HCT116 (cell line): Measurements from ENCODE around the gene TMEM9B. TPM values are rescaled to one million over a fixed set of nuclear protein-coding genes. Genes with fewer than 3 reads are reported as not detected.

Experiments used
- ATAC-seq: fragments of 200-7000 bp; cut with Tn5 transposase; 2 replicates; pipeline ENCODE4 v1.9.1; 2020; ENCODE audit warnings: mild to moderate bottlenecking, moderate library complexity
- BruUV-seq: library from RNA; stranded (reverse); fragments of 400-500 nt; replicated peaks from 2 replicates; lab custom pipeline; 2021; lab: Mats Ljungman, UMichigan
- CTCF ChIA-PET: fragments of 300-600 bp; sonication (Branson Sonifier 250); formaldehyde crosslinking; loops from one replicate; lab custom pipeline; 2021; ENCODE audit warnings: antibody characterized with exemption; lab: Charles Lee
- POLR2A ChIA-PET: fragments of 300-600, 350-600 bp; sonication (Branson Sonifier 250); formaldehyde crosslinking; loops from one replicate; lab custom pipeline; 2021; ENCODE audit warnings: antibody characterized with exemption; lab: Charles Lee
- RAD21 ChIA-PET, 2 experiments: fragments of 300-600 bp; sonication (Branson Sonifier 250); formaldehyde crosslinking; loops; one replicate each; lab custom pipeline; 2023; ENCODE audit warnings: low total read pairs in 2 of 2; ENCODE audit not compliant: uncharacterized antibody in 2 of 2, unreplicated experiment in 2 of 2, low non-redundant PET in 1 of 2; lab: Charles Lee
- DNase-seq: peaks from one replicate; pipeline ENCODE4 v3.0.0-alpha.2; 2010; ENCODE audit warnings: low read depth, low spot score
- H2AFZ ChIP-seq: fragments of 200-600 bp; shearing (Covaris generic), sonication (generic); 2 replicates; pipeline ENCODE4 v1.6.1; 2017; ENCODE audit warnings: low read depth, mixed run types, mixed read lengths, antibody characterized with exemption, low read length; ENCODE audit not compliant: poor library complexity, severe bottlenecking
- H3K27ac ChIP-seq: 2 replicates; pipeline ENCODE4 v1.5.1; 2012; ENCODE audit warnings: low read depth, low read length
- H3K27me3 ChIP-seq: fragments of 200-600 bp; sonication (generic); 2 replicates; pipeline ENCODE4 v1.6.1; 2016; ENCODE audit warnings: mixed run types, low read length, mixed read lengths; ENCODE audit not compliant: insufficient read depth
- H3K36me3 ChIP-seq, 2 experiments: fragments of 200-500 bp in 1 of 2; fragments of 200-600 bp in 1 of 2; sonication (Bioruptor generic) in 1 of 2; sonication (generic) in 1 of 2; 2 replicates each; pipeline versions ENCODE4 v1.5.1 to v1.6.1; 2014 to 2016; ENCODE audit warnings: low read length in 2 of 2, inconsistent platforms in 1 of 2, mixed read lengths in 1 of 2, mixed run types in 1 of 2; ENCODE audit not compliant: insufficient read depth in 2 of 2, control insufficient read depth in 1 of 2
- H3K4me1 ChIP-seq, 2 experiments: fragments of 200-600 bp in 1 of 2; sonication (generic) in 1 of 2; 2 replicates each; pipeline versions ENCODE4 v1.5.1 to v1.6.1; 2012 to 2017; ENCODE audit warnings: low read length in 2 of 2, inconsistent platforms in 1 of 2, mild to moderate bottlenecking in 1 of 2, mixed read lengths in 1 of 2, mixed run types in 1 of 2, moderate library complexity in 1 of 2; ENCODE audit not compliant: insufficient read depth in 2 of 2, control insufficient read depth in 1 of 2
- H3K4me2 ChIP-seq: fragments of 200-600 bp; sonication (generic); 2 replicates; pipeline ENCODE4 v1.6.1; 2017; ENCODE audit warnings: mixed run types, low read length, mixed read lengths
- H3K4me3 ChIP-seq, 2 experiments: fragments of 200-600 bp in 1 of 2; sonication (generic) in 1 of 2; replicated peaks in 1 of 2; 2 replicates each; pipeline ENCODE4 v1.5.1; 2011 to 2016; ENCODE audit warnings: low read length in 2 of 2, control low read depth in 1 of 2, low read depth in 1 of 2, mild to moderate bottlenecking in 1 of 2, mixed read lengths in 1 of 2, mixed run types in 1 of 2
- H3K79me2 ChIP-seq: fragments of 200-600 bp; sonication (generic); 2 replicates; pipeline ENCODE4 v1.6.1; 2017; ENCODE audit warnings: mild to moderate bottlenecking, mixed run types, low read length, moderate library complexity, mixed read lengths; ENCODE audit not compliant: insufficient read depth
- H3K9ac ChIP-seq: fragments of 200-600 bp; sonication (generic); 2 replicates; pipeline ENCODE4 v1.6.1; 2016; ENCODE audit warnings: low read length, mixed read lengths
- H3K9me2 ChIP-seq: fragments of 200-600 bp; sonication (generic), shearing (Covaris generic); 2 replicates; pipeline ENCODE4 v1.6.1; 2017; ENCODE audit warnings: mixed run types, mild to moderate bottlenecking, moderate library complexity; ENCODE audit not compliant: insufficient read depth
- H3K9me3 ChIP-seq, 2 experiments: fragments of 200-500 bp in 1 of 2; fragments of 200-600 bp in 1 of 2; sonication (Bioruptor generic) in 1 of 2; sonication (generic) in 1 of 2; 2 replicates each; pipeline ENCODE4 v1.6.1; 2014 to 2017; ENCODE audit warnings: low read length in 2 of 2, mixed read lengths in 2 of 2, inconsistent platforms in 1 of 2, low read depth in 1 of 2, mild to moderate bottlenecking in 1 of 2, mixed run types in 1 of 2, moderate library complexity in 1 of 2; ENCODE audit not compliant: control insufficient read depth in 1 of 2, insufficient read depth in 1 of 2
- H4K20me1 ChIP-seq: fragments of 200-600 bp; sonication (generic), shearing (Covaris generic); 2 replicates; pipeline ENCODE4 v1.6.1; 2017; ENCODE audit warnings: mixed run types, mild to moderate bottlenecking, moderate library complexity; ENCODE audit not compliant: insufficient read depth
- CBX3 ChIP-seq: IDR thresholded peaks from 2 replicates; pipeline ENCODE4 v1.6.1; 2012; ENCODE audit warnings: low read depth
- ELF1 ChIP-seq: IDR thresholded peaks from 2 replicates; pipeline ENCODE4 v1.6.1; 2012; ENCODE audit warnings: low read depth, borderline replicate concordance
- FOSL1 ChIP-seq: IDR thresholded peaks from 2 replicates; pipeline ENCODE4 v1.6.1; 2012; ENCODE audit warnings: low read depth
- JUND ChIP-seq: IDR thresholded peaks from 2 replicates; pipeline ENCODE4 v1.6.1; 2012
- POLR2A ChIP-seq: IDR thresholded peaks from 2 replicates; pipeline ENCODE4 v1.7.0; 2011; ENCODE audit warnings: borderline replicate concordance; ENCODE audit not compliant: insufficient read depth, insufficient read length; ENCODE audit errors: extremely low read depth
- POLR2AphosphoS5 ChIP-seq: IDR thresholded peaks from 2 replicates; pipeline ENCODE4 v1.6.1; 2011; ENCODE audit warnings: mild to moderate bottlenecking, low read depth, low read length, moderate library complexity
- TCF7L2 ChIP-seq: IDR thresholded peaks from 2 replicates; pipeline ENCODE4 v1.7.0; 2011; ENCODE audit warnings: borderline replicate concordance, inconsistent platforms; ENCODE audit not compliant: insufficient read depth, insufficient read length; ENCODE audit errors: extremely low read depth
- YY1 ChIP-seq: IDR thresholded peaks from 2 replicates; pipeline ENCODE4 v1.6.1; 2011; ENCODE audit warnings: low read length, low read depth, moderate library complexity, mild to moderate bottlenecking; ENCODE audit not compliant: insufficient replicate concordance; ENCODE audit errors: extremely low read depth
- ZFX ChIP-seq: fragments of 450-650 bp; IDR thresholded peaks from 2 replicates; pipeline ENCODE4 v1.6.1; 2017
- intact Hi-C: fragments of 100-400 bp; cut with micrococcal nuclease; formaldehyde crosslinking; loops from 2 replicates; pipeline ENCODE4 v1.10.0; 2022
- total RNA-seq: library from RNA; stranded (reverse); gene quantifications from one replicate; pipeline ENCODE4 v1.2.1, GENCODE V29; 2021; ENCODE audit not compliant: unreplicated experiment
- TF ChIP-seq, protein P1 (sequence below): IDR thresholded peaks from 2 replicates; pipeline ENCODE4 v1.6.1; 2012; ENCODE audit warnings: low read depth
- TF ChIP-seq, protein P2 (sequence below): IDR thresholded peaks from 2 replicates; pipeline ENCODE4 v1.6.1; 2012
- TF ChIP-seq, protein P3 (sequence below): IDR thresholded peaks from 2 replicates; pipeline ENCODE4 v1.6.1; 2011; ENCODE audit warnings: mild to moderate bottlenecking, low read length, moderate library complexity; ENCODE audit not compliant: insufficient replicate concordance; ENCODE audit errors: extremely low read depth

TMEM9B gene
- total RNA-seq, 1 experiment from 2014 or later = 26.8 TPM

DNA sequence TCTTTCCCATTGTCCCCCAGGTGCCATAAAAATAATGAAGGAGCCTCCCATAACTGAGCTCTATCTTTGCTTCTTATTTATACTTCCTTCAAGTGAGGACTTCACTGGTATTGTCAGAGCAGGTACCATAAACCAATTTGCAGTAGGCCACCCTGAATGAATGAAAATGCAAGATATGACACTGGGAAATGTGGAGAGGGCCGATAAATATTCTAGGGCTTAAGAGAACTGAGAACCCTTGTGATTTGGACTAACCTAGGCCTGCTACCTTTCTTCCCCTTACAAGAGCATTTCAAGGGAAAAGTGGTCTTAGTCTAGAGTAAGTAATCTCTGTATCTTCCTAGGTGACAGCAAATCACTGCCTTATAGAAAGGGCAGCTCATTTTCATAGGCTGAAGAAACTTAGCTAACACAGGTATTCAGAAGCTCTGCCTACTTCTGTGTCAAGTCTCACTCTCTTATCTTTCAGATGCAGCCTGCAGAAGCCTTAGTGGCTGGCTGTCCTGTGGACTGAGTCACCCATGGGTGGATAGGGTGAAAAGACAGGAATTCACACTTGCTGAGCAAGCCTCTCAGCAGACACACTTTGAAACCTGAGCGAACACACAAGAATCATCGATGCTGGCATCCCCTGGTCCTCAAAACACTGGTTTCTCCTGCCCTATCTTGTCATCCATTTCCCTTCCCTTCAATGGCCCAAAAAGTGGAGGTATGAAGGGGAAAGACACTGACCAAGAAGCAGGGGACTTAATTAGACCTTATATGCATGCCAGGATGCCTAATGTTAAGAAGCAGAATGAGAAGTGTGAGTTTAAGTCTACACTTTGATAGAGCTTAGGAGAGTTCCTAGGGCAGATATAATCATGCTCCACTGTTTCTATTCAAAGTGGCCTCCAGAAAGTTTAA is 24.3 kb upstream of the TMEM9B start:
- H3K9me3 ChIP-seq = no peaks in the 10 kb centered on the region
- ChIA-PET CTCF (interaction anchor here (1.5 kb wide), 1 partner anchor 18 kb away, joined by 3 read pairs; no protein-coding TSS in a partner anchor), POLR2A (no interaction called here), RAD21 (no interaction called here)
- intact Hi-C loops = no loop called here
- ATAC-seq = no peak
- no peak overlapping the region for H3K4me3 ChIP-seq
- H3K27ac ChIP-seq = no peak overlapping the region
- H3K36me3 ChIP-seq = no peaks in the 10 kb centered on the region
- H3K79me2 ChIP-seq = no peaks in the 10 kb centered on the region
- no peak for TF ChIP-seq ELF1
- TF ChIP-seq FOSL1 = no peak
- no peak for TF ChIP-seq POLR2A
- TF ChIP-seq, protein P1, sequence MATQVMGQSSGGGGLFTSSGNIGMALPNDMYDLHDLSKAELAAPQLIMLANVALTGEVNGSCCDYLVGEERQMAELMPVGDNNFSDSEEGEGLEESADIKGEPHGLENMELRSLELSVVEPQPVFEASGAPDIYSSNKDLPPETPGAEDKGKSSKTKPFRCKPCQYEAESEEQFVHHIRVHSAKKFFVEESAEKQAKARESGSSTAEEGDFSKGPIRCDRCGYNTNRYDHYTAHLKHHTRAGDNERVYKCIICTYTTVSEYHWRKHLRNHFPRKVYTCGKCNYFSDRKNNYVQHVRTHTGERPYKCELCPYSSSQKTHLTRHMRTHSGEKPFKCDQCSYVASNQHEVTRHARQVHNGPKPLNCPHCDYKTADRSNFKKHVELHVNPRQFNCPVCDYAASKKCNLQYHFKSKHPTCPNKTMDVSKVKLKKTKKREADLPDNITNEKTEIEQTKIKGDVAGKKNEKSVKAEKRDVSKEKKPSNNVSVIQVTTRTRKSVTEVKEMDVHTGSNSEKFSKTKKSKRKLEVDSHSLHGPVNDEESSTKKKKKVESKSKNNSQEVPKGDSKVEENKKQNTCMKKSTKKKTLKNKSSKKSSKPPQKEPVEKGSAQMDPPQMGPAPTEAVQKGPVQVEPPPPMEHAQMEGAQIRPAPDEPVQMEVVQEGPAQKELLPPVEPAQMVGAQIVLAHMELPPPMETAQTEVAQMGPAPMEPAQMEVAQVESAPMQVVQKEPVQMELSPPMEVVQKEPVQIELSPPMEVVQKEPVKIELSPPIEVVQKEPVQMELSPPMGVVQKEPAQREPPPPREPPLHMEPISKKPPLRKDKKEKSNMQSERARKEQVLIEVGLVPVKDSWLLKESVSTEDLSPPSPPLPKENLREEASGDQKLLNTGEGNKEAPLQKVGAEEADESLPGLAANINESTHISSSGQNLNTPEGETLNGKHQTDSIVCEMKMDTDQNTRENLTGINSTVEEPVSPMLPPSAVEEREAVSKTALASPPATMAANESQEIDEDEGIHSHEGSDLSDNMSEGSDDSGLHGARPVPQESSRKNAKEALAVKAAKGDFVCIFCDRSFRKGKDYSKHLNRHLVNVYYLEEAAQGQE = no peak
- no peak for TF ChIP-seq YY1
- TF ChIP-seq TCF7L2 = no peak
- TF ChIP-seq CBX3 = no peak
- TF ChIP-seq JUND = no peak
- TF ChIP-seq ZFX = no peak
- TF ChIP-seq POLR2AphosphoS5 = no peak
- TF ChIP-seq, protein P2, sequence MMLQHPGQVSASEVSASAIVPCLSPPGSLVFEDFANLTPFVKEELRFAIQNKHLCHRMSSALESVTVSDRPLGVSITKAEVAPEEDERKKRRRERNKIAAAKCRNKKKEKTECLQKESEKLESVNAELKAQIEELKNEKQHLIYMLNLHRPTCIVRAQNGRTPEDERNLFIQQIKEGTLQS = no peak
- TF ChIP-seq, protein P3, sequence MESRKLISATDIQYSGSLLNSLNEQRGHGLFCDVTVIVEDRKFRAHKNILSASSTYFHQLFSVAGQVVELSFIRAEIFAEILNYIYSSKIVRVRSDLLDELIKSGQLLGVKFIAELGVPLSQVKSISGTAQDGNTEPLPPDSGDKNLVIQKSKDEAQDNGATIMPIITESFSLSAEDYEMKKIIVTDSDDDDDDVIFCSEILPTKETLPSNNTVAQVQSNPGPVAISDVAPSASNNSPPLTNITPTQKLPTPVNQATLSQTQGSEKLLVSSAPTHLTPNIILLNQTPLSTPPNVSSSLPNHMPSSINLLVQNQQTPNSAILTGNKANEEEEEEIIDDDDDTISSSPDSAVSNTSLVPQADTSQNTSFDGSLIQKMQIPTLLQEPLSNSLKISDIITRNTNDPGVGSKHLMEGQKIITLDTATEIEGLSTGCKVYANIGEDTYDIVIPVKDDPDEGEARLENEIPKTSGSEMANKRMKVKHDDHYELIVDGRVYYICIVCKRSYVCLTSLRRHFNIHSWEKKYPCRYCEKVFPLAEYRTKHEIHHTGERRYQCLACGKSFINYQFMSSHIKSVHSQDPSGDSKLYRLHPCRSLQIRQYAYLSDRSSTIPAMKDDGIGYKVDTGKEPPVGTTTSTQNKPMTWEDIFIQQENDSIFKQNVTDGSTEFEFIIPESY = no peak
- no peak overlapping the region for H3K9ac ChIP-seq
- H4K20me1 ChIP-seq = no peaks in the 10 kb centered on the region
- H3K27me3 ChIP-seq = no peaks in the 10 kb centered on the region
- DNase-seq = no peak
- H3K9me2 ChIP-seq = no peaks in the 10 kb centered on the region
- peak overlapping the region; percentile 19; the same call in 1 of the 2 replicates for H3K4me2 ChIP-seq
- H2AFZ ChIP-seq = no peak overlapping the region
- H3K4me1 ChIP-seq = peaks cover 0 to 12% of the 10 kb centered on the region in 2 experiments; a peak in 2 of 4 replicates
- no TSS peak for BruUV-seq
